Measurements from ENCODE around the gene KPNB1.

KPNB1 gene

DNA sequence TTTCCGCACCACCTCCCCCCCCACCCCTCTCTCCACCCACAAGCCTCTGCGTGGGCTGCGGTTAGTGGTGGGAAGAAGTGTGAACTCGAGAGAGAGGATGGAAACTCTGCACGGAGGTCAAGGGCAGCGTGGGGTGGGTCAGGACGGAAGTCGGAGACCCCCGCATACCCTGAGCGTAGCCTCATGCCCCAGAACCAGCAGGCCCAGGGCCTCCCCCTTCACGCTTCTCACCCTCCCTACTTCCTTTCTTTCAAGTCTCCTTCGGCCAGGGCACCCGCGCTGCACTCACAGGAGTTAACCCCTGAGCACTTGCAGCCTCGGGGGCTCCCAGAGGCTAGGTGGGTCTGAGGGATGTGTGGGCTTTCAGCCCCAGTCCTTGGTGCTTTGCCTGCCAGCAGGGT lies 53.5 kb downstream of the KPNB1 start:
- TF ChIP-seq CREB1 (IDR thresholded peaks at IDR 0.05; ENCODE audit: low read depth) (no peak), TCF12 (IDR thresholded peaks at IDR 0.05; ENCODE audit: low read depth) (no peak), YY1 (IDR thresholded peaks at IDR 0.05; ENCODE audit: low read depth) (no peak), RAD21 (IDR thresholded peaks at IDR 0.05; ENCODE audit: low read depth) (no peak), FOXM1 (IDR thresholded peaks at IDR 0.05; ENCODE audit: borderline replicate concordance, low read depth) (no peak), ZBTB7A (IDR thresholded peaks at IDR 0.05; ENCODE audit: low read depth) (no peak), CEBPB (IDR thresholded peaks at IDR 0.05) (no peak)
- TF ChIP-seq, protein P1, sequence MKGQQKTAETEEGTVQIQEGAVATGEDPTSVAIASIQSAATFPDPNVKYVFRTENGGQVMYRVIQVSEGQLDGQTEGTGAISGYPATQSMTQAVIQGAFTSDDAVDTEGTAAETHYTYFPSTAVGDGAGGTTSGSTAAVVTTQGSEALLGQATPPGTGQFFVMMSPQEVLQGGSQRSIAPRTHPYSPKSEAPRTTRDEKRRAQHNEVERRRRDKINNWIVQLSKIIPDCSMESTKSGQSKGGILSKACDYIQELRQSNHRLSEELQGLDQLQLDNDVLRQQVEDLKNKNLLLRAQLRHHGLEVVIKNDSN (IDR thresholded peaks at IDR 0.05): no peak

DNA sequence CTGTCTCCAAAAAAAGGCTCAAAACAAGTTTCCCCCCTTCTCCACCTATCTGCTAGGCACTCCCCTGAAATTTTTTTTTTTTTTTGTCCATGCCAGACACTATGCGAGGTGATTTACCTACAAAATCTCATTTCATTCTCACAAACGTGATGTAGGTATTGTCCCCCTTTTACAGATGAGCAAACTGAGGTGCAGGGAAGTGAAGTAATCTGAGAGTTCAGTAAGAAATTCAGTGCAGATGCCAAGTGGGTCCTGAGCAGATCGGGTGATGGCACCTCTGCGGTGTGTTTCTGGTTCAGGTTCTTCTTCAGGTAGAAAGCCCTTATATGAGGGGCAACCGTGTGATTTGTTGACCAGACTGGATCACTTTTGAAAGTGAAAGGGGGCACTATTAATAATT lies 54.0 kb downstream of the KPNB1 start:
- no peak for TF ChIP-seq RAD21 (IDR thresholded peaks at IDR 0.05; ENCODE audit: low read depth)
- TF ChIP-seq, protein P2, sequence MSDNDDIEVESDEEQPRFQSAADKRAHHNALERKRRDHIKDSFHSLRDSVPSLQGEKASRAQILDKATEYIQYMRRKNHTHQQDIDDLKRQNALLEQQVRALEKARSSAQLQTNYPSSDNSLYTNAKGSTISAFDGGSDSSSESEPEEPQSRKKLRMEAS (IDR thresholded peaks at IDR 0.05): no peak
- TF ChIP-seq, protein P1 (IDR thresholded peaks at IDR 0.05): no peak
- TF ChIP-seq, protein P3, sequence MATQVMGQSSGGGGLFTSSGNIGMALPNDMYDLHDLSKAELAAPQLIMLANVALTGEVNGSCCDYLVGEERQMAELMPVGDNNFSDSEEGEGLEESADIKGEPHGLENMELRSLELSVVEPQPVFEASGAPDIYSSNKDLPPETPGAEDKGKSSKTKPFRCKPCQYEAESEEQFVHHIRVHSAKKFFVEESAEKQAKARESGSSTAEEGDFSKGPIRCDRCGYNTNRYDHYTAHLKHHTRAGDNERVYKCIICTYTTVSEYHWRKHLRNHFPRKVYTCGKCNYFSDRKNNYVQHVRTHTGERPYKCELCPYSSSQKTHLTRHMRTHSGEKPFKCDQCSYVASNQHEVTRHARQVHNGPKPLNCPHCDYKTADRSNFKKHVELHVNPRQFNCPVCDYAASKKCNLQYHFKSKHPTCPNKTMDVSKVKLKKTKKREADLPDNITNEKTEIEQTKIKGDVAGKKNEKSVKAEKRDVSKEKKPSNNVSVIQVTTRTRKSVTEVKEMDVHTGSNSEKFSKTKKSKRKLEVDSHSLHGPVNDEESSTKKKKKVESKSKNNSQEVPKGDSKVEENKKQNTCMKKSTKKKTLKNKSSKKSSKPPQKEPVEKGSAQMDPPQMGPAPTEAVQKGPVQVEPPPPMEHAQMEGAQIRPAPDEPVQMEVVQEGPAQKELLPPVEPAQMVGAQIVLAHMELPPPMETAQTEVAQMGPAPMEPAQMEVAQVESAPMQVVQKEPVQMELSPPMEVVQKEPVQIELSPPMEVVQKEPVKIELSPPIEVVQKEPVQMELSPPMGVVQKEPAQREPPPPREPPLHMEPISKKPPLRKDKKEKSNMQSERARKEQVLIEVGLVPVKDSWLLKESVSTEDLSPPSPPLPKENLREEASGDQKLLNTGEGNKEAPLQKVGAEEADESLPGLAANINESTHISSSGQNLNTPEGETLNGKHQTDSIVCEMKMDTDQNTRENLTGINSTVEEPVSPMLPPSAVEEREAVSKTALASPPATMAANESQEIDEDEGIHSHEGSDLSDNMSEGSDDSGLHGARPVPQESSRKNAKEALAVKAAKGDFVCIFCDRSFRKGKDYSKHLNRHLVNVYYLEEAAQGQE (IDR thresholded peaks at IDR 0.05; ENCODE audit: low read depth): no peak
- no peak for TF ChIP-seq TAF1 (IDR thresholded peaks at IDR 0.05; ENCODE audit: low read depth)
- TF ChIP-seq FOXM1 (IDR thresholded peaks at IDR 0.05; ENCODE audit: borderline replicate concordance, low read depth): no peak
- TF ChIP-seq CREB1 (IDR thresholded peaks at IDR 0.05; ENCODE audit: low read depth): no peak
- no peak for TF ChIP-seq TEAD4 (IDR thresholded peaks at IDR 0.05)
- TF ChIP-seq TCF12 (IDR thresholded peaks at IDR 0.05; ENCODE audit: low read depth): no peak
- TF ChIP-seq YY1 (IDR thresholded peaks at IDR 0.05; ENCODE audit: low read depth): no peak
- no peak for TF ChIP-seq NFIC (IDR thresholded peaks at IDR 0.05)
- no peak for TF ChIP-seq EGR1 (IDR thresholded peaks at IDR 0.05)
- no peak for TF ChIP-seq CEBPB (IDR thresholded peaks at IDR 0.05)
- TF ChIP-seq ZBTB7A (IDR thresholded peaks at IDR 0.05; ENCODE audit: low read depth): no peak
- TF ChIP-seq EP300 (IDR thresholded peaks at IDR 0.05; ENCODE audit: borderline replicate concordance): no peak

DNA sequence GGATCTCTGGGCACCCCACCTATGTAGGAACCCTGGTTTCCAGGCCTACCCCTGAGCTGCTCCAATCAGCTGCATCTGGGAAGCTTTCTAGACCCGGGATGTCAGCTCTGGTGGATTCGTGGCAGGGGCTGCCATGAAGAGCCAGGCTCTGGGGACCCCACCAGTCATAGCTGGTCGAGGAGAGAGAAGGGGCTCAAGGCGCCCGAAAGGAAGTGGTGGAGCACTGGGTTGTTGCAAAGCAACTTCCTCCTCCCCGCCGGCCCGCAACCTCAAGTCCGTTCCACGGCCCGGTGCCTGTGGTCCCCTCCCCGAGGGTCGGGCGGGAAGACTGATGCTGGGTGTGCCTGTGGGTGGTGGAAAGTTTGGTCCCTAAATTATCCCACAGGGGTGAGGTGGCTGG lies 54.4 kb downstream of the KPNB1 start:
- TF ChIP-seq NFIC (IDR thresholded peaks at IDR 0.05): no peak
- TF ChIP-seq EGR1 (IDR thresholded peaks at IDR 0.05): no peak
- no peak for TF ChIP-seq EP300 (IDR thresholded peaks at IDR 0.05; ENCODE audit: borderline replicate concordance)
- TF ChIP-seq, protein P1 (IDR thresholded peaks at IDR 0.05): no peak
- TF ChIP-seq TCF12 (IDR thresholded peaks at IDR 0.05; ENCODE audit: low read depth): no peak
- TF ChIP-seq RAD21 (IDR thresholded peaks at IDR 0.05; ENCODE audit: low read depth): no peak
- no peak for TF ChIP-seq ZBTB7A (IDR thresholded peaks at IDR 0.05; ENCODE audit: low read depth)
- TF ChIP-seq TAF1 (IDR thresholded peaks at IDR 0.05; ENCODE audit: low read depth): no peak
- TF ChIP-seq TEAD4 (IDR thresholded peaks at IDR 0.05): no peak
- TF ChIP-seq, protein P2 (IDR thresholded peaks at IDR 0.05): no peak
- no peak for TF ChIP-seq CEBPB (IDR thresholded peaks at IDR 0.05)
- no peak for TF ChIP-seq CREB1 (IDR thresholded peaks at IDR 0.05; ENCODE audit: low read depth)
- TF ChIP-seq, protein P3 (IDR thresholded peaks at IDR 0.05; ENCODE audit: low read depth): no peak
- TF ChIP-seq YY1 (IDR thresholded peaks at IDR 0.05; ENCODE audit: low read depth): no peak

DNA sequence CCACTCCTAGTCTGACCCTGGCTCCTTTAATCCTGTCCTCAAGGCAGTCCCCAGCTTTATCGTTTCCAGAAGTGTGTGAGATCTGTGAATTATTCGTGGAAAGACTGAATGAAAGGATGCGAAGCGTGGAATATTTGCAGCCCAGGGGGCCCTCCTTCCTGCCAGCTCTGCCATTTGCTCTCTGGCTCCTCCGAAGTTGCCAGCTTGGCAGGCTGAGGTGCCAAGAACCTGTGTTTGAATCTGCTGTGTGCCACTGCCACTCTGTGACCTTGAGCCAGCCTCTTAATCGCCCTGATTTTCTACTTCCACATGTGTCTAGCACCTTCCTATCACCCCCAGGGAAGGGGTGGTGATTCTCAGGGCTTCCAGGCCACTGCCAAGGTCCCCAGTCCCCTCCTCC lies 55.0 kb downstream of the KPNB1 start:
- TF ChIP-seq CREB1 (IDR thresholded peaks at IDR 0.05; ENCODE audit: low read depth) (no peak), TEAD4 (IDR thresholded peaks at IDR 0.05) (no peak), EP300 (IDR thresholded peaks at IDR 0.05; ENCODE audit: borderline replicate concordance) (no peak), TCF12 (IDR thresholded peaks at IDR 0.05; ENCODE audit: low read depth) (no peak), CEBPB (IDR thresholded peaks at IDR 0.05) (no peak), YY1 (IDR thresholded peaks at IDR 0.05; ENCODE audit: low read depth) (no peak), EGR1 (IDR thresholded peaks at IDR 0.05) (no peak), TAF1 (IDR thresholded peaks at IDR 0.05; ENCODE audit: low read depth) (no peak), NFIC (IDR thresholded peaks at IDR 0.05) (no peak), ZBTB7A (IDR thresholded peaks at IDR 0.05; ENCODE audit: low read depth) (no peak), RAD21 (IDR thresholded peaks at IDR 0.05; ENCODE audit: low read depth) (no peak), FOXM1 (IDR thresholded peaks at IDR 0.05; ENCODE audit: borderline replicate concordance, low read depth) (no peak)
- TF ChIP-seq, protein P3 (IDR thresholded peaks at IDR 0.05; ENCODE audit: low read depth): no peak
- TF ChIP-seq, protein P2 (IDR thresholded peaks at IDR 0.05): no peak
- TF ChIP-seq, protein P1 (IDR thresholded peaks at IDR 0.05): no peak

Data from Ishikawa (cell line).